ENCODE results near the gene HELZ. TPM values are rescaled to one million over a fixed set of nuclear protein-coding genes. Genes with fewer than 3 reads are reported as not detected.

Gene HELZ
- total RNA-seq, 4 donors from 2014 or later: 63.5 to 123 (median 87.6) TPM

- TF ChIP-seq CTCF (IDR thresholded peaks at IDR 0.05): no peak
- no peak for ATAC-seq (ENCODE audit: low FRiP score)
- no peak for DNase-seq (ENCODE audit: low spot score)
Measured at GRCh38 chr17:67054011-67054591, 190.9 kb downstream of the HELZ start.

- ATAC-seq (ENCODE audit: low FRiP score): no peak
Measured at GRCh38 chr17:67053438-67054000, 191.5 kb downstream of the HELZ start.

GRCh38 chr17:67052720-67053437, 192.1 kb downstream of the HELZ start:
- TF ChIP-seq CTCF (IDR thresholded peaks at IDR 0.05): no peak

More at GRCh38 chr17:67053438-67054000, 191.5 kb downstream of the HELZ start:
- TF ChIP-seq CTCF (IDR thresholded peaks at IDR 0.05): no peak
- DNase-seq (ENCODE audit: low spot score): no peak

GRCh38 chr17:67051837-67052236, 193.2 kb downstream of the HELZ start:
- DNase-seq (ENCODE audit: low spot score): no peak
- no peak for TF ChIP-seq CTCF (IDR thresholded peaks at IDR 0.05)

More at GRCh38 chr17:67052720-67053437, 192.1 kb downstream of the HELZ start:
- ATAC-seq (ENCODE audit: low FRiP score) (no peak), DNase-seq (ENCODE audit: low spot score) (no peak)

GRCh38 chr17:67051155-67051538, 193.8 kb downstream of the HELZ start:
- DNase-seq (ENCODE audit: low spot score) (no peak), ATAC-seq (ENCODE audit: low FRiP score) (no peak)

More at GRCh38 chr17:67051837-67052236, 193.2 kb downstream of the HELZ start:
- ATAC-seq (ENCODE audit: low FRiP score): no peak

GRCh38 chr17:67050471-67051154, 194.4 kb downstream of the HELZ start:
- DNase-seq (ENCODE audit: low spot score) (no peak), ATAC-seq (ENCODE audit: low FRiP score) (no peak)
- no peak for TF ChIP-seq CTCF (IDR thresholded peaks at IDR 0.05)

More at GRCh38 chr17:67051155-67051538, 193.8 kb downstream of the HELZ start:
- no peak for TF ChIP-seq CTCF (IDR thresholded peaks at IDR 0.05)
